Stimulated activated CD8-positive, alpha-beta memory T cell treated with anti-CD3 and anti-CD28 coated beads, Interleukin-15, amount 100 ng/mL, for 24 hours (primary cell): ENCODE measurements around the gene MELTF.
"Not testable (repeated sequence)": the region's sequence is repeated elsewhere in the genome, so short reads cannot be mapped to it uniquely, and the experiment has no call there.

Source experiments
- DNase-seq: peaks from one replicate; pipeline ENCODE4 v3.0.0-alpha.2; 2020; ENCODE audit warnings: low read depth

The MELTF gene

DNA sequence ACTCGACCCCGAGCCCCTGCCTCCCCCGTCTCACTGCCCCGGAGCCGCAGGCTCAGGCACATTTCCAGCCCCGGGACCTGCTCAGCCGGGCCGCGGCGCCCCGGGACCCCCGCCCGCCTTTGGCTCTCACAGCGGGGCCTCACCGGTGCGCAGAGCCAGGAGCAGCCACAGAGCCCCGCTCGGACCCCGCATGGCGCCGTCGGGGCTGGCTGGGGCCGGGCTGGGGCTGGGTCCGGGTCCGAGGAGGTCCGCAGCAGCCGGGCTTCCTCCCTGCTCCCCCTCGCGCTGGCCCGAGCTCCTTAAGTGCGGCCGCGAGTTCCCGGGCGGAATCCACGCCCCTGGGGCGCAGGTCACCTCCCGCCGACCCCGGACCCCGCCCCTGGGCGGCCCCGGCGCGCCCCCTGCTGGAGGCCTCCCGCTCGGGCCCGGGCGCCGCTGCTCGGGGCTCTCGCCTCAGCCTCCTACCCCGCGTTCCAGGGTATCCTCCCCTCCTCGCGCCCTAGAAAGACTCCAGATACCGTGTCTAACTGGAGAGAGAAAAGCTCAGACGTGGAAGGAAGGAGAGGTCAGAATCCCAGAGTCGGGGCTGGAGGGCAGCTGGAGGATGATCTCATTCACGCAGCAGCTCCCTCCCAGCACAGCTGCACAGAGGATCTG is at the start of gene MELTF:
Gene MELTF (minus strand): TSS at position 307 of the 657 bp plus-strand sequence. CDS start 115 bp downstream, at position 192.
- DNase-seq = peak; percentile 48

DNA sequence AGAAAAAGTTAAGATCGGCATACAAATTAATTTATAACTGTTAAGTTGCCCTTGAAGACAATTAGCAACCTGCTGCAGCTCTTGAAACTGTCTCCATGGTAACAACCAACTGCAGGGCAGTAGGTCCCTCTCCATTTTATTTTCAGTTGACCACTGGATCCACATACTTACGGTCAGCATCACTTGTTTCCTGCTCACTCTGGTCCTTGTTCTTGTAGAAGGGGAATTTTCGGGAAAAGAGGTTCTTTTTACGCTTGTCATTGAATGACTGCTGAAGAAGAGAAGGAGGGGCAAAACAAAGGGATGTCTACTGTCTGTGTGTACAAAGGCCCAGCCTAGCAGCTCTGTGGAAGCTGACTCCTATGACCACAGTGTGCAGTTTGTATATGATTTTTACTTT is 46.8 kb upstream of the MELTF start:
- no peak for DNase-seq

DNA sequence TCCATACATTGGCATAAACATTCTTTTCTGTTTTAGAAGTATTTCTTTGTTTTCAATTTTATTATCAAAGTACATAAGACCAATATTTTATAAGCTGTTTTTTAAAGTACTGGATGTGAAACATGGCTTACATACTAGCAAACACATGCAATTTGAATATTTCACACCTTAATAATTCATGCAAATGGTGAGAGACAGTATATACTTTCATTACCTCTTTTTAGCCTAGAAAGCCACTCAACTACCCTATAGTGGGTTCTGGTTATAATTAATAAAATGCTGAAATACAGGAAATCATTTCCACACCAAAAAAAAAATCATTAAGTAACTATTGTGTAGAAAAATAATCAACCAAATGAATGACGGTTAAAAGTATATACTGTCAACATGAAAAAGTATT is 38.5 kb upstream of the MELTF start:
- DNase-seq = no peak

DNA sequence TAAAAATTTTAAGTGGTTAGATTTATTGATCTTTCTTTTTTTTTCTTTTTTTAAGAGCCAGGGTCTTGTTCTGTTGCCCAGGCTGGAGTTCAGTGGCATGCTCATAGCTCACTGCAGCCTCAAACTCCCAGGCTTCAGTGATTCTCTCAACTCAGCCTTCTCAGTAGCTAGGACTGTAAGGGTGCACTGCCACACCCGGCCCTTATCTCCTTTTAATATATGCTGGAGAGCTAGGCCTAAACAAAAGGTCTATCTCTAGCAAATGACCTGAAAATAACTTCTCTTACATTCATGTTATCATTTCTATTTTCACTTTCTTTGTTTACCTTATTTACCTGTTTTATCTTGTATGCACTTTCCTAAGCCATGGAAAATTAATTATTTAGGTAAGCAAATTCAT is 35.2 kb upstream of the MELTF start:
- DNase-seq = no peak

DNA sequence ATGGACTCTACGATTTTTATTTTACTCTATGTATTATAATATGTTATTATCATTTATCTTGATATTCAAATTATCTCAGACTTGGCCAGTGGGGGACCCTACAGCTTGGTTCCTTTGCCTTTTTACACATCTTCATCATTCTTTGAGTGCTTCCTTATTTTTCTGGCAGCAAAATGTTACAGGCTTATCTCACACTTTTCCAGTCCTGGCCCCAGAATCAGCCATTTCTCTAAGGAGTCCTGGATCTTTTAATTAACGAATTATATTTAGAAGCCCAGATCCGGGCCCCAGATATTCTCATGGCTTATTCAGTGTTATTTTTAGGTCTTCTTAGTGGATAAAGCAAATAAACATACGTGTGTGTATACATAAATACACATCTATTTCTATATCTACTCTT is 32.8 kb upstream of the MELTF start:
- no peak for DNase-seq

DNA sequence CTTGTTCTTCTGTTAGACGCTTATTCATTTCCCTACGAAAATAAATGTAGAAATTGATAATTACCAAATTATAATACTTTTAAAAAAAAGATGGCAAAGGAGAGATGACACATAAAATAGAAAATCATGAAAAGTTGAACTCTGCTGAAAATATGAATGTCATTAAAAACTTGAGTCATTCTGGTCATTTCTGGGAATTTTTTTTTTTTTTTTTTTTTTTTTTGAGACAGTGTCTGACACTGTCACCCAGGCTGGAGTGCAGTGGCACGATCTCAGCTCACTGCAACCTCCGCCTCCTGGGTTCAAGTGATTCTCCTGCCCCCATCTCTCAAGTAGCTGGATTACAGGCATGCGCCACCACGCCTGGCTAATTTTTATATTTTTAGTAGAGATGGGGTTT is 22.0 kb upstream of the MELTF start:
- DNase-seq = not testable (repeated sequence)

DNA sequence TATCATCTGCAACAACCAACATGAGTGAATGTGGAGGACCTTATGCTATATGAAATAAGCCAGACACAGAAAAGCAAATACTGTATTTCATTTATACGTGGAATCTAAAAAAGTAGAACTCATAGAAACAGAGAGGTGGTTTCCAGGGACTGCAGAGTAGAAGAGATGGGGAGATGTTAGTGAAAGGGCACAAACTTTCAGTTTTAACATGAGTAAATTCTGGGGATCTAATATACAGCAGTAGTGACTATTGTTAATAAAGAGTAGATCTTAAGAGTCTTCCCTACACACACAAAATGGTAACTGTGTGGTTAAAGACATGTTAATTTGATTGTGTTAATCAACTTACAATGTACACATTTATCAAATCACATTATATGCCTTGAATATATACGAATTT is 20.9 kb upstream of the MELTF start:
- DNase-seq = no peak

DNA sequence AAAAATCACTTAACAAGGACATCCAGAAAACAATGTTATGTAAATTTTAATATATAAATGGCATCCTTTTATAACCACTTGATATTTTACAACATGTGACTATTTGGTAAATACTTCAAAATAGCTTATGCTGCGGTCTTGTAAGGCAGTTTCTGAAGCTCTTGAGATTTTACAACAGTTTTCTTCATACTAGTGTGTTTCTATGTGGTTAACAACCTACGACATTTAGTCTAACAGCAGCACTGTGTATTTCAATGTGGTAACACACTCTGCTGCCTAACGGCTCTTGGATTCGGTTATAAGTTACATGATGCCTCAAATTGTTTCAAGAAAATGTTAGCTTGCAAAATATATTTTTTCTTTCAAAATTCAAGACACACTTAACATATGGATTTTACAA is 12.9 kb upstream of the MELTF start:
- no peak for DNase-seq

DNA sequence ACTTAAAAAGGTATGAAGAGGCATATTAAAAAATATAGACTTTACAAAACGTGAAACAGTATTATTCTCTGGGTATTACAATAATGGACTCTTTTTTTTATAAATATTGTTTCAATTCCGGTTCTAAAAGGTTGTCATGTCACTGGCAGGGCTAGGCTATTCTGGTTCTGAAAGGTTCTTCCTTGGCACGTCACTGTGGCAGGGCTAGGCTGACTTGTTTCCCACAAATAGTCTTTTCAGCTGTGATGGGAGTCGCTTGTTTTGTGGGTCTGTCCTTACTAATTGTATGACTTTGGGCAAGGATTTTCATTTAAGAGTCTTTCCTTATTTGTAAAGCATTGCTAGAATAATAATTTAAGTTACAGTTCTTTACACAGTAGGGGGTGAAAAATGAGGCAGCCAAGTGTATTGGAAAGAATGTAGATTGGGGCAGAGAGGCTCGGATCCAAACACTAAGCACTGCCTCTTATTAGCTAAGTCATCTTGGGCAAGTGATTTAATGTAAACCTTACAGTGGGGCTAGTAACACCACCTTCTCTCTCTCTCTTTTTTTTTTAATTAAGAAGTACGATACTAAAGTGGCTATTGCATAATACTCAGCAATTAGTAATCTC is 12.4 kb upstream of the MELTF start:
- DNase-seq = no peak

DNA sequence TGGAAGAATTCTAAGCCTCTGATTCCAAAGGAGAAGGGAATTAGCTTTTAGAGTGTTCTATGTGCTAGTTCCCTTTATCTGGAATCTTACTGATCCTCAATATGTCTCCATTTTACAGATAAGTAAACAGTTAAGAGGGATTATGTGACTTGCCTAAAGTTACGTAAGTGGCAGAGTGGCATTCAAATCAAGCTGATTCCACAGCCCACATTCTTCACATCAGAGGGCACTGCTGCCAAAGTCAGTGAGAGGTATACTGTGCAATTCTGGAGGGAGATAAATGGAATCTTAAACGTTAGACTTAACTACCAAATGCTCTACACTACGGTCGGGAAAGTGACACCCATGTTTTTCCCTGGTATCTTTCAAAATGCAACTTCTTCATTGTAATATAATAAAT is 11.0 kb upstream of the MELTF start:
- no peak for DNase-seq

DNA sequence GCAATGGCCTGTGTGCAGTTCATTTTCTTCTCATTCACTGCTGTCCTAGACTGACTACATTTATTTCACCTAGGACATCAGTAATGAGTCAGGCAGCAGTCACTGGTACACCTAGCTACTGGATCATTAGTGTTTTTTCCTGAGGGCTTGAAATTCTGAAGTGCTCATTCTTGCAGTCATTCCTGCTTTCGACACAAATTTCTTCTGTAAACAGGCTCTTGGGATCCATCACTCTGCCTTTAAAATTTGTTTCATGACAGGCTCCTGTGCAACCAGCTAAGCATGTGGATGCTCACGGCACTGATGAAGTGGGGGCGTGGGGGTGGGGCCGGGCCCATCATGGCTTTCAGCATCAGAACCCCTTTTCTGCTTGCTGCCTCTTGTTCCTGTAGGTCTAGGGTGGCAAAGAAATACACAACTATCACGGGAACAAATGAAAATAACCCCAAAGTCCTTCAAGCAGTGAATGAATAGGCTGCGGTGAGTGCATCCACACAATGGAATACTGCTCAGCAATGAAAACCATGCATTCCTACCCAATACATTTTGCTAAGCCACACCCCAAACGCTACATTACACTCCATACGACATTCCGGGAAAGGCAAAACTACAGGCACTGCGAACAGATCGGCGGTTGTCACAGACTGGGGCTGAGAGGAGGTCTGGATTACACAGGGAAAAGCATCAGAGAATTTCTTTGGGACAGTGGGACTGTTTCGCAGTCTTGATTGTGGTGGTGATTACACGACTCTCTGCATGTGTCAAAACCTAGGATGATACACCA is 9.3 kb upstream of the MELTF start:
- DNase-seq = no peak

DNA sequence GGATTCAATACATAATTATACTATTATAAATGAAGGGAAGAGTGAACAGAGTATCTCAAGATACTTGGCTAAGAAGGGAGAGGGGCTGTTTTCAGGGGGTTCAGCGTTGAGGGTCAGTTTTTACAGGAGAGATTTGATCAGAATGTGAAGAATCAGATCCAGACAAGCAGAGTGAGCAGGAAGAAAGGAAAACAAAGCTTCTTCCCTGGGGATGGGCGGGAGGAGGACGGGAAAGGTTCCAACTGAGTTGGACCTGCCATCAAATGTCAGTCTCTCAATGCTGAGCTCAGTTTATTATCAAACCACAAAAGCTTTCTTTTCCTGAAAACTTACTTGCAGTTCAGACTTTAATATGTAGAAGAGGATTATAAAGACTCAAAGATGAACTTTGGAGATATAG is 6.0 kb upstream of the MELTF start:
- no peak for DNase-seq

DNA sequence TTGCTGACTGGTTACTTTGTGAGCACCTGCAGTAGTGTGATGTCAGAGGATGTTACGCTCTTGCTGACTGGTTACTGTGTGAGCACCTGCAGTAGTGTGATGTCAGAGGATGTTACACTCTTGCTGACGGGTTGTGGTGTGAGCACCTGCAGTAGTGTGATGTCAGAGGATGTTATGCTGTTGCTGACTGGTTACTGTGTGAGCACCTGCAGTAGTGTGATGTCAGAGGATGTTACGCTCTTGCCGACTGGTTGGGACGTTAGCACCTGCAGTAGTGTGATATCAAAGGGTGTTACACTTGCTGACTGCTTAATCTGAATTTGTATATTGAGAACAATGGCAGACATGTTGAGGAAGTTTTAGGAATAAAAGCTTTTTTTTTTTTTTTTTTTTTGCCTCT is 5.2 kb upstream of the MELTF start:
- not testable (repeated sequence) for DNase-seq

DNA sequence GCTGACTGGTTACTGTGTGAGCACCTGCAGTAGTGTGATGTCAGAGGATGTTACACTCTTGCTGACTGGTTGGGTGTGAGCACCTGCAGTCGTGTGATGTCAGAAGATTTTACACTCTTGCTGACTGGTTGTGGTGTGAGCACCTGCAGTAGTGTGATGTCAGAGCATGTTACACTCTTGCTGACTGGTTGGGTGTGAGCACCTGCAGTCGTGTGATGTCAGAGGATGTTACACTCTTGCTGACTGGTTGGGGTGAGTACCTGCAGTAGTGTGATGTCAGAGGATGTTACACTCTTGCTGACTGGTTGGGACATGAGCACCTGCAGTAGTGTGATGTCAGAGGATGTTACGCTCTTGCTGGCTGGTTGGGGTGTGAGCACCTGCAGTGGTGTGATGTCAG is 4.1 kb upstream of the MELTF start:
- not testable (repeated sequence) for DNase-seq

DNA sequence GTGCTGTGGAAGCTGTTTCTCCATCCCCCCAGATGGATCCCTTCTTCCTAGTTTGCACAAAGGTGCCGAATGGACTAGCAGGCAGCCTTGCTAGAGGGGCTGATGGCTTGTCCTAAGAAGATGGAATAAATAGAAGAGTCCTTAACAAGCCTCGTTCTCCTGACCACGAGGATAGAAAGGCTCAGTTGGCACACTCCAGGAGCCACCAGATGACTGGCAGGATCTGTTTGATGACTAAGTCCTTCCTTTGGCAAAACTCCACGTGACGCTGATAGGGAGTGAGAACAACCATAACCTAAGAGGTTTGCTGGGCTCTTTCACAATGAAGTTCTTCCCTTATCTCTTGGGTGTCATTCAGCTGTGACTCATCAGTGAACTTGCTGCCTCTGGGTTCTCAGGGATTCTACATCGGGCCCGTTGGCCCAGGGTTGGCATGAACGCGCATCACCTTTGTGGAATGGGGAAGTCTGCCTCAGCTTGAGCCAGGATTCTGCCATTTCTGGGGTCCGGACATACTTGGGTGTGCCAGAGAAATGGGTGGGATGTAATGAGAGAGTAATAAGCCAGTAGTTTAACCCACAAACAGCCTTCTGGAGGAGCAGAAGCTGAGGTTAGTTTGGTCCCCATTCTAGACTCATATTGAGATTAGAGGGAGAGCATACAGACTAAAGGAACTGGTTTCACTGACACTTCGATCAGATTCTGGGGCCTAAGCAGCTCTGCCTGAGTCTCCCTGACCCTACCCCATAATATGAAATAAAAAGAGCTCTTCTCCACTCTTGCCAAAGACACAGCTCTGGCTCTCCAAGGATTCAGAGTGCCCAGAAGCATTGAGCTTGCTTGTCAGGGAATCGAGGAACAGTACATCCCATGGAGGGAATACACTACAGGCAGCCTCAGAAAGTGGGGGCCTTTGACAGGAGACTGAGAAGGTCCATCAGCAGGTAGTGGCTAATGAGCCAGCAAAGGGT is 2.0 kb upstream of the MELTF start:
- DNase-seq = no peak

DNA sequence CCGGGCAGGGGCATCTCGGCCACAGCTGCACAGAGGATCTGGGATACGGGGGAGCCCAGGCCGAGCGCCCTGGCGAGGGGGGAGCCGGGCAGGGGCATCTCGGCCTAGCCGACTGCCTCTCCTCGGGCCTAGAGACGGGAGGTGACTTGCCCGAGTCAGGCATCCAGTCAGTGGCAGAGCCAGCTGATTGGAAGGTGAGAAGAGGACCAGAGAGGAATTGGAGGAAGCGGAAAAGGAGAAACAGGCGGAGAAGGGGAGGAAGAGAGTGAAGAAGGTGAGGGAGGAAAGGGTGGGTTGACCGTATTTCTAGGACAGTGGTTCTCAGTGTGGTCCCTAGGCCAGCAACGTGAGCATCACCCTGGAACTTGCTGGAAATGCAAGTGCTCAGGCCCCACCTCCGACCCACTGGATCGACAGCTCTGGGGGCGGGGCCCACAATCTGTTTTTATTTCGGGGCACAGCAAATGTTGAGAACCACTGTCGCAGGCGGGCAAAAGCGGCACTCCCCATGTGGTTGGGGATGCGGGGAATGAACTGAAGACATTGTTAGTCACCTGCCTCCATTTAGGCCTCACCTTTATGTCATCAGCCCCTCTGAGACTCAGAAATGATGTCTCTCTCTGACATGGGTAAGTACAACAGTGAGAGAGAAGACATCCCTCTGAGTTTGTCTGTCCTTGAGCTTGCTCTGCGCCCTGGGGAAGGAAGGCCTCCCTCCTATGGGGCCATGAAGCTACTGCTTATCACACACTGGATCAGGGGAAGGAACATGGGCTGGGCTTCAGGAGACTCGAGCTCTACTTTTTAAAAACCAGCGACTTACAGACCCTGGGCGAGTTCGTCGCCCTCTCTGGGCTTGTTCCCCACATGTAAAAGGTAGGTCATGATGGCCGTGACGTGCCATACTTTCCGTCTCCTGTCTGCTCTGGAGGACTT is 1.0 kb upstream of the MELTF start:
- no peak for DNase-seq

DNA sequence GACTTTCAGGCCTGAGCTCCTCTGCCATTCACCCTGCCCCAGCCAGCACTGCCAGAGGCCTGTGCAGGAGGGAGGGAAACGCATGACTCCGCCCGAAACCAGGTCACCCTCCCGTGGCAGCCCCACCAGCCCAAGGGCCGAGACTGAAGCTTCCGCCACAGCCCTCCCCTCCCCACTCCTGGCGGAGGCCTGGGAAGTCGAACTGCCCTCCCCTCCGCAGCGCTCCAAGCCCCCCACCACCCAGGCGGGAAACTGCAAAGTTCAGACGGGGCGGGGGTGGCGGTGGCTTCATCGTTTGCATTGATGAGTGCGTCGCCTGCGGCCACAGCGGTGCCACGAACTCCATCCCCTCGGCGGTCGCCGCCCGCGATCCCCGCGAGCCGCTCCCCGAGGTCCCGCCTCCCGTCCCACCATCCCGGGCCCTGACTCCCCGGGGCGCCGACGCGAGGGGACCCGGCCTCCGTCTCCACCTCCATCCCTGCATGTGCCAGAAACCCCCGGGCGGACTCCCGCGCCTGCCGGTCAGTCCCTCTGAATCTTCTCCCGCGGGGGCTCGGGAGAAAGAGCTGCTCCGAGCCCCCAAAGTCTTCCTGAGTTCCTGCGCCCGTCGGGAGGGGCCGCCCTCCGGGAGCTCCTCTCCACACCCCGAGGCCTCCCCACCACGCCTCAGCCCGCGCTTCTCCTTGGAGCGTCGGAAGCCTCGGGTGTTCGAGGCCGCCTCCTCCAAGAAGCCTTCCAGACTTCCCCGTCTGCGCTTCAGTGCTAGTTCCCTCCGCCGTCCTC is 698 bp downstream of the MELTF start:
- DNase-seq = no peak

DNA sequence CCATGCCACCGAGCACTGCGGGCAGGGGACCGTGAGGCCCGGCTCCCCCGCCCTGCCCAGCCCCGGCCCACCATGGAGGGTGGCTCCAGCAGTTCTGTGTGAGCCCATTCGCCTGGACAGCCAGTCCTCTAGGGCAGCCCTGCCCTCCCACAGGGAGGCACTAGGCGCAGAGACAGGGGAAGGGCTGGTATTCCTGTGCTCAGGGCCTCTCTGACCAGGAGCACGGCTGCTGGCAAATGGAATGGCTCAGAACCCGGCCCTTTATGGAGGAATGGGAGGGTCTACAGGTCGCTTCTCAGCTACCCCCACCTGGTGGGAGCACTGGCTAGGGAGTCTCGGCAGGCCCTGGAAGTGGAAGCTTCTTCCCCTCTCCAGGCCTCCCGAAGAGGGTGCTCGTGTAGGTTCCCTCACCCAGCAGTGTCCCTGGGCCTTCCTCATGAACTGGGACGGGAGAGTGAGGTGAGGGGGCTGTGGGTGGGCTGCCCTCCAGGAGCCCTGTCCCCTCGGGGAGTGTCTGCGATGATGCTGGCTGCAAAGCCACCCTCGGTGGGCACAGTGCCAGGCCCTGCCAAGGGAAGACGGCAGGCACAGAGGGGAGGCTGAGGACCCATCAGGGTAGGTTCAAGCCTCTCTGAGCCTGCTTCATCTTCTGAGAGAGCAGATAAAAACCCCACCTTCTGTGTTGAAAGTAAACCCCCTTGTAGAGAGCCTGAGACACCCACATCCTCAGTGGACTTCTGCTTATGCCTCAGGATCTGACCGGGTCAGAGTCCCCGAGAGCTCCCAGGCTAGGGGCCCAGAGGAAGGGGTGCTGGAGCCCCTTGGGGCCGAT is 1.5 kb downstream of the MELTF start:
- DNase-seq = no peak

DNA sequence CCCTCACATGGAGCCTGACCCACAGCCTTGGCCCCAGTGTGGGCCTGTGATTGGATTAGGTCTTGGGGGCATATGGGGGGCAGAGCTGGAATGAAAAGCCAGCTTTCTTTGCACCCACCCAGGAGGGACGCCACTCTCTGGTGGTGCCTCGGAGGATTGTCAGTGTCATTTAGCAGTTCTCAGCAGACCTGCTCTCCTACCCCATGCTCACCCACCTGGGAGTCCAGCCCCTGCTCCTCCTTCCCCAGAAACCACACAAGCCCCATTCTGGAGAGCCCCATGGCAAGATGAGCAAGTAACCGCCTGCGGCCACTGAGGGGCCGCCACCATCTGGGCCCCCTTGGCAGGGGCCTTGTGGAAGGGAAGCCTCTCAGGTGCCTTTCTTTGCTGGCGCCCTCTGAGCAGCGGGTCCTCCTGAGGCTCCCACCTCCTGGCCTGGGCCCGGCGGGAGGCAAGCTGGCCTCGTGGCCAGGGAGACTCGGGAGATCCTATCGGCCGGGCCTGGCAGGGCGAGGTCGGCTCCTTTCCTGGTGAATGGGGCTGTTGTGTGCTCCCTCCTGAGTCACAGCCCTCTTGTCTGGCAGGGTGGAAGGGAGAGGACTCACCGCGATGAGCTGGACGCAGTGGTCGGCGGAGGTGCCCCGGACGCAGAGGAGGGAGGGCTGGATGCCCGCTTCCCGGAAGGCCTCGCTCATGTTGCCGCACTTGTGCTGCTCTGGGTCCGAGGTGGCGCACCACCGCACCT is 2.3 kb downstream of the MELTF start:
- DNase-seq = no peak
